ENCODE data around the gene CLIC5.

The CLIC5 gene

GRCh38 chr6:45838451-45838850 is 177.2 kb downstream of the CLIC5 start:
- DNase-seq, result no peak

- DNase-seq, result no peak
Observed at GRCh38 chr6:45837541-45838200, 178.0 kb downstream of the CLIC5 start.

GRCh38 chr6:45836984-45837383 is 178.7 kb downstream of the CLIC5 start:
- no peak for DNase-seq

- no peak for DNase-seq
Observed at GRCh38 chr6:45836438-45836824, 179.2 kb downstream of the CLIC5 start.

- no peak for DNase-seq
Observed at GRCh38 chr6:45835721-45836437, 179.8 kb downstream of the CLIC5 start.

- DNase-seq, result no peak
Observed at GRCh38 chr6:45832063-45832462, 183.6 kb downstream of the CLIC5 start.

Measured in suppressor macrophage (primary cell).